Measurements from ENCODE around the gene AVEN. TPM values are rescaled to one million over a fixed set of nuclear protein-coding genes. Genes with fewer than 3 reads are reported as not detected.

The AVEN gene
- total and polyA plus RNA-seq, 2 experiments from 2014 or later: 7.7 to 10.3 TPM

GRCh38 chr15:33941279-33942063, 97.5 kb downstream of the AVEN start:
- peaks cover 5% of the 10 kb centered on the region for H3K27me3 Mint-ChIP-seq (ENCODE audit: insufficient read depth, low read depth, poor library complexity)
- Histone ChIP-seq H3K27me3 (ENCODE audit: insufficient read depth) (no peaks in the 10 kb centered on the region), H3K27ac (ENCODE audit: low read depth) (no peak overlapping the region), H3K4me3 (no peak overlapping the region), H3F3A (replicated peaks; ENCODE audit: low read depth) (no peaks in the 10 kb centered on the region), H3K36me3 (ENCODE audit: insufficient read depth) (no peaks in the 10 kb centered on the region), H3K4me2 (no peak overlapping the region), H2AFZ (no peak overlapping the region), H3K79me2 (replicated peaks; ENCODE audit: insufficient read depth) (no peaks in the 10 kb centered on the region), H4K20me1 (replicated peaks; ENCODE audit: insufficient read depth) (no peaks in the 10 kb centered on the region), H3K4me1 (ENCODE audit: insufficient read depth) (no peaks in the 10 kb centered on the region), H3K9me2 (ENCODE audit: insufficient read depth) (no peaks in the 10 kb centered on the region)
- TF ChIP-seq REST (IDR thresholded peaks at IDR 0.05; ENCODE audit: unreplicated experiment) (no peak), CTCF (conservative IDR thresholded peaks at IDR 0.05; ENCODE audit: low read depth in 2 of 2) (no peak), EZH2phosphoT487 (IDR thresholded peaks at IDR 0.05; ENCODE audit: unreplicated experiment) (no peak), STAT1 (IDR thresholded peaks at IDR 0.05; ENCODE audit: unreplicated experiment) (no peak), ETS1 (IDR thresholded peaks at IDR 0.05) (no peak), EZH2 (IDR thresholded peaks at IDR 0.05; ENCODE audit: low read depth, unreplicated experiment) (no peak), POLR2AphosphoS5 (IDR thresholded peaks at IDR 0.05; ENCODE audit: low read depth) (no peak), ZNF331 (CRISPR knock-in tag; IDR thresholded peaks at IDR 0.05; ENCODE audit: low read depth) (no peak), JUNB (IDR thresholded peaks at IDR 0.05; ENCODE audit: unreplicated experiment) (no peak)
- H3K4me1 Mint-ChIP-seq: no peaks in the 10 kb centered on the region
- no peaks in the 10 kb centered on the region for H3K9me3 Mint-ChIP-seq
- 0 out of 3 replicates have a peak, but pooled peaks cover 2% of the 10 kb centered on the region for H3K36me3 Mint-ChIP-seq (ENCODE audit: low read depth)
- no peak overlapping the region for H3K27ac Mint-ChIP-seq
- DNase-seq (ENCODE audit: low spot score) (no peak), ATAC-seq (no peak)
- H3K4me3 Mint-ChIP-seq: no peak overlapping the region

All from GM23338 (cell line).